GM23248 (cell line): ENCODE measurements around the gene MLLT10. TPM values are rescaled to one million over a fixed set of nuclear protein-coding genes. Genes with fewer than 3 reads are reported as not detected.

Source experiments
- DNase-seq: peaks from one replicate; pipeline ENCODE4 v3.0.0-alpha.2; 2015
- H2AFZ ChIP-seq: fragments of 200-600 bp; sonication (generic); 2 replicates; pipeline ENCODE4 v1.6.1; 2016; ENCODE audit warnings: antibody characterized with exemption
- H3F3A ChIP-seq: fragments of 200-600 bp; sonication (generic); 2 replicates; pipeline ENCODE4 v1.6.1; 2016; ENCODE audit warnings: mild to moderate bottlenecking, antibody characterized with exemption, mixed run types; ENCODE audit not compliant: insufficient read depth
- H3K27ac ChIP-seq: fragments of 200-600 bp; sonication (generic); 2 replicates; pipeline ENCODE4 v1.5.1; 2016; ENCODE audit warnings: mild to moderate bottlenecking
- H3K27me3 ChIP-seq: fragments of 200-600 bp; sonication (generic); replicated peaks from 2 replicates; pipeline ENCODE4 v1.6.1; 2016; ENCODE audit warnings: mild to moderate bottlenecking; ENCODE audit not compliant: insufficient read depth
- H3K36me3 ChIP-seq: fragments of 200-600 bp; sonication (generic); 2 replicates; pipeline ENCODE4 v1.6.1; 2016; ENCODE audit warnings: low read depth, mild to moderate bottlenecking
- H3K4me1 ChIP-seq: fragments of 200-600 bp; sonication (generic); 2 replicates; pipeline ENCODE4 v1.6.1; 2016; ENCODE audit warnings: mild to moderate bottlenecking; ENCODE audit not compliant: insufficient read depth
- H3K4me2 ChIP-seq: fragments of 200-600 bp; sonication (generic); one replicate; pipeline ENCODE4 v1.6.1; 2016; ENCODE audit warnings: mild to moderate bottlenecking; ENCODE audit not compliant: unreplicated experiment
- H3K4me3 ChIP-seq: fragments of 200-600 bp; sonication (generic); 2 replicates; pipeline ENCODE4 v1.5.1; 2016; ENCODE audit warnings: mild to moderate bottlenecking
- H3K79me2 ChIP-seq: fragments of 200-600 bp; sonication (generic); 2 replicates; pipeline ENCODE4 v1.6.1; 2016; ENCODE audit warnings: mild to moderate bottlenecking; ENCODE audit not compliant: insufficient read depth
- H3K9ac ChIP-seq: fragments of 200-600 bp; sonication (generic); 2 replicates; pipeline ENCODE4 v1.6.1; 2016; ENCODE audit warnings: mild to moderate bottlenecking
- H3K9me2 ChIP-seq: fragments of 200-600 bp; sonication (generic); 2 replicates; pipeline ENCODE4 v1.6.1; 2016; ENCODE audit warnings: mixed run types, mild to moderate bottlenecking, moderate library complexity; ENCODE audit not compliant: insufficient read depth
- H3K9me3 ChIP-seq: fragments of 200-600 bp; sonication (generic); one replicate; pipeline ENCODE4 v1.6.1; 2017; ENCODE audit warnings: low read depth
- H4K20me1 ChIP-seq: fragments of 200-600 bp; sonication (generic); 2 replicates; pipeline ENCODE4 v1.6.0; 2016; ENCODE audit not compliant: insufficient read depth
- EZH2 ChIP-seq: fragments of 200-600 bp; sonication (generic); IDR thresholded peaks from 2 replicates; pipeline ENCODE4 v1.6.1; 2018; ENCODE audit warnings: antibody characterized with exemption, mild to moderate bottlenecking; ENCODE audit not compliant: insufficient read depth, poor library complexity, severe bottlenecking
- EZH2phosphoT487 ChIP-seq: fragments of 200-600 bp; sonication (generic); IDR thresholded peaks from 2 replicates; pipeline ENCODE4 v1.6.1; 2018; ENCODE audit warnings: antibody characterized with exemption, moderate library complexity, mild to moderate bottlenecking, low read depth; ENCODE audit not compliant: insufficient read depth
- WGBS, 2 experiments: methylation state at CpG; one replicate each; pipeline ENCODE4 v1.1.6; 2015 to 2017; ENCODE audit warnings: low lambda C conversion rate in 2 of 2, low coverage in 1 of 2; ENCODE audit errors: missing lambda C conversion rate in 2 of 2; 5-methylcytosine and 5-hydroxymethylcytosine counted together
- in situ Hi-C: fragments of 300-500 bp; cut with MboI; formaldehyde crosslinking; loops from 2 replicates; pipeline ENCODE4 v1.15.0; 2020
- polyA plus RNA-seq: library from polyadenylated mRNA; unstranded; fragments of >200 nt; fragmentation: Nextera tagmentation; extraction: Ambion mirVana; gene quantifications from 2 replicates; pipeline ENCODE4 v1.2.1, GENCODE V29; 2016
- total RNA-seq: library from RNA; depleted of rRNA; stranded (reverse); fragments of >200 nt; shearing (Covaris generic); gene quantifications from 2 replicates; pipeline ENCODE4 v1.2.3, GENCODE V29; 2014

The MLLT10 gene
- total and polyA plus RNA-seq, 2 experiments from 2014 or later = 8.9 to 19.8 TPM

DNA sequence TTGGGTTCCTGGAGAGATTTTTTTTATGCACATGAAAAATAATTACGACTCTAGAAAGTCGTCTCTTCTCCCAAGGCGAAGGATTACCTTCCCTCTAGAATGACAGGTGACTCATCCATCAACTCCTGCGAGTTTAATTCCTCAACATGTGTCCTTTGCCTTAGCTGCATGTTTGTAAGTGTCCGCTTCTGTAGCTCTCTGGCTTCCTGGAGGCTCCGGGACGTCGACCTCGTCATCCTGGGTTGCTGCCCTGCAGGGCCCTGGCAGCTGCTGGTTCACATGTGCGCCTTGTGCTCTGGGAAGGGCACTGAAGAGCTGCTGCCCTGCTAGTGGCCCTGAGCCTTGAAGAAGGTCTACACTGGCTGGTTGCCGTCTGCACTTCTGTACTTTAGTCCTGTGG lies 210.2 kb downstream of the MLLT10 start:
- H3K9me2 ChIP-seq = no peaks in the 10 kb centered on the region
- H3F3A ChIP-seq = peaks cover 31% of the 10 kb centered on the region; the same call in 1 of the 2 replicates
- H3K27ac ChIP-seq = no peak overlapping the region
- no peaks in the 10 kb centered on the region for H3K79me2 ChIP-seq
- H3K27me3 ChIP-seq = no peaks in the 10 kb centered on the region
- no peaks in the 10 kb centered on the region for H3K9me3 ChIP-seq
- no peak overlapping the region for H3K4me2 ChIP-seq
- no peak overlapping the region for H3K9ac ChIP-seq
- in situ Hi-C loops = loop anchor here (25.0 kb wide), 1 partner anchor 457 kb away; no protein-coding TSS in a partner anchor
- H3K36me3 ChIP-seq = peaks cover 48% of the 10 kb centered on the region
- no peak overlapping the region for H2AFZ ChIP-seq
- WGBS, 2 experiments = 78 to 83% methylated on average over 11 of the region's 11 CpGs
- H3K4me1 ChIP-seq = no peaks in the 10 kb centered on the region
- H3K4me3 ChIP-seq = no peak overlapping the region
- no peaks in the 10 kb centered on the region for H4K20me1 ChIP-seq
- DNase-seq = no peak
- no peak for TF ChIP-seq EZH2
- TF ChIP-seq EZH2phosphoT487 = no peak

GRCh38 chr10:21746118-21746517 lies 212.1 kb downstream of the MLLT10 start:
- Histone ChIP-seq H4K20me1 (no peaks in the 10 kb centered on the region), H3K27ac (no peak overlapping the region), H3F3A (peaks cover 17% of the 10 kb centered on the region), H2AFZ (no peak overlapping the region), H3K79me2 (no peaks in the 10 kb centered on the region), H3K9me2 (no peaks in the 10 kb centered on the region), H3K27me3 (no peaks in the 10 kb centered on the region), H3K4me2 (no peak overlapping the region), H3K9me3 (no peaks in the 10 kb centered on the region), H3K4me1 (no peaks in the 10 kb centered on the region), H3K36me3 (peaks cover 30% of the 10 kb centered on the region), H3K9ac (no peak overlapping the region), H3K4me3 (no peak overlapping the region)
- TF ChIP-seq EZH2 = no peak
- TF ChIP-seq EZH2phosphoT487 = no peak
- 93 to 95% methylated on average over 6 of the region's 6 CpGs for WGBS, 2 experiments
- no peak for DNase-seq
- in situ Hi-C loops = loop anchor here (25.0 kb wide), 1 partner anchor 459 kb away; no protein-coding TSS in a partner anchor

- TF ChIP-seq EZH2 (no peak), EZH2phosphoT487 (no peak)
- DNase-seq = no peak
- H3K4me2 ChIP-seq = no peak overlapping the region
- H3K36me3 ChIP-seq = peaks cover 13% of the 10 kb centered on the region
- H3K27me3 ChIP-seq = no peaks in the 10 kb centered on the region
- 71% methylated on average over 4 of the region's 4 CpGs for WGBS, 2 experiments
- no peaks in the 10 kb centered on the region for H3K4me1 ChIP-seq
- H3K27ac ChIP-seq = no peak overlapping the region
- peaks cover 9% of the 10 kb centered on the region for H3F3A ChIP-seq
- no peak overlapping the region for H2AFZ ChIP-seq
- in situ Hi-C loops = loop anchor here (25.0 kb wide), 1 partner anchor 461 kb away; no protein-coding TSS in a partner anchor
- no peaks in the 10 kb centered on the region for H4K20me1 ChIP-seq
- no peak overlapping the region for H3K9ac ChIP-seq
- H3K9me3 ChIP-seq = no peaks in the 10 kb centered on the region
- no peak overlapping the region for H3K4me3 ChIP-seq
- no peaks in the 10 kb centered on the region for H3K79me2 ChIP-seq
- H3K9me2 ChIP-seq = no peaks in the 10 kb centered on the region
These were observed 213.8 kb downstream of the MLLT10 start for GRCh38 chr10:21747809-21748208.

- no peaks in the 10 kb centered on the region for H3K36me3 ChIP-seq
- no peaks in the 10 kb centered on the region for H3K9me2 ChIP-seq
- peaks cover 4% of the 10 kb centered on the region; the same call in 1 of the 2 replicates for H3F3A ChIP-seq
- no peak overlapping the region for H2AFZ ChIP-seq
- no peaks in the 10 kb centered on the region for H3K4me1 ChIP-seq
- no peak overlapping the region for H3K9ac ChIP-seq
- in situ Hi-C loops = loop anchor here (25.0 kb wide), 1 partner anchor 462 kb away; no protein-coding TSS in a partner anchor
- WGBS, 2 experiments = 65 to 69% methylated on average over 3 of the region's 3 CpGs
- H3K4me3 ChIP-seq = no peak overlapping the region
- no peaks in the 10 kb centered on the region for H4K20me1 ChIP-seq
- no peak for DNase-seq
- H3K27ac ChIP-seq = no peak overlapping the region
- H3K9me3 ChIP-seq = no peaks in the 10 kb centered on the region
- no peaks in the 10 kb centered on the region for H3K27me3 ChIP-seq
- no peak for TF ChIP-seq EZH2
- no peak for TF ChIP-seq EZH2phosphoT487
- no peak overlapping the region for H3K4me2 ChIP-seq
- no peaks in the 10 kb centered on the region for H3K79me2 ChIP-seq
These were observed 215.8 kb downstream of the MLLT10 start for GRCh38 chr10:21749788-21750187.
